B cell (primary cell): ENCODE measurements around the gene DOCK6. TPM values are rescaled to one million over a fixed set of nuclear protein-coding genes. Genes with fewer than 3 reads are reported as not detected.

Experiments used
- ATAC-seq: fragments of 200-7000 bp; cut with Tn5 transposase; one replicate; pipeline ENCODE4 v1.10.0; 2021; ENCODE audit warnings: low read depth, mild to moderate bottlenecking, moderate number of reproducible peaks, moderate library complexity
- CTCF ChIA-PET: fragments of 350-600 bp; sonication (Branson Sonifier 250); formaldehyde crosslinking; loops from one replicate; lab custom pipeline; 2021; ENCODE audit warnings: antibody characterized with exemption, inconsistent platforms; lab: Charles Lee
- POLR2A ChIA-PET: fragments of 350-600 bp; sonication (Branson Sonifier 250); formaldehyde crosslinking; loops from one replicate; lab custom pipeline; 2021; ENCODE audit warnings: antibody characterized with exemption; lab: Charles Lee
- DNase-seq: peaks from one replicate; pipeline ENCODE4 v3.0.0; 2013
- H2AFZ ChIP-seq: 2 replicates; pipeline ENCODE4 v1.6.1; 2012; ENCODE audit warnings: mild to moderate bottlenecking, low read depth, low read length; ENCODE audit not compliant: insufficient read depth, poor library complexity, severe bottlenecking
- H3K27ac ChIP-seq, 2 donors: 1 replicate in 1 of 2; 2 replicates in 1 of 2; pipeline ENCODE4 v1.5.1; 2012 to 2013; ENCODE audit warnings: low read length in 2 of 2, mild to moderate bottlenecking in 2 of 2, moderate library complexity in 1 of 2
- H3K27me3 ChIP-seq, 4 experiments: fragments of 200-600 bp in 1 of 4; sonication (generic) in 1 of 4; replicated peaks in 1 of 4; 1 replicate in 2 of 4; 2 replicates in 2 of 4; pipeline versions ENCODE4 v1.6.1 to v1.7.0; 2013 to 2016; ENCODE audit warnings: low read length in 3 of 4, mild to moderate bottlenecking in 2 of 4, mixed read lengths in 1 of 4, moderate library complexity in 1 of 4; ENCODE audit not compliant: insufficient read depth in 4 of 4, control insufficient read depth in 3 of 4; ENCODE audit errors: control extremely low read depth in 1 of 4
- H3K36me3 ChIP-seq, 2 experiments: replicated peaks in 1 of 2; 1 replicate in 1 of 2; 2 replicates in 1 of 2; pipeline versions ENCODE4 v1.6.1 to v1.7.1; 2013; ENCODE audit warnings: low read length in 1 of 2; ENCODE audit not compliant: insufficient read depth in 2 of 2, control insufficient read depth in 1 of 2; ENCODE audit errors: control extremely low read depth in 1 of 2, extremely low read depth in 1 of 2
- H3K4me1 ChIP-seq, 2 donors: fragments of 200-600 bp in 1 of 2; sonication (generic) in 1 of 2; 1 replicate in 1 of 2; 2 replicates in 1 of 2; pipeline versions ENCODE4 v1.5.1 to v1.6.1; 2013 to 2017; ENCODE audit warnings: low read length in 2 of 2; ENCODE audit not compliant: control insufficient read depth in 2 of 2, insufficient read depth in 2 of 2
- H3K4me2 ChIP-seq: replicated peaks from 2 replicates; pipeline ENCODE3; 2012; ENCODE audit warnings: mild to moderate bottlenecking, low read depth, low read length; ENCODE audit not compliant: poor library complexity, severe bottlenecking
- H3K4me3 ChIP-seq, 5 experiments: fragments of 200-600 bp in 1 of 5; sonication (generic) in 1 of 5; 1 replicate in 3 of 5; 2 replicates in 2 of 5; pipeline versions ENCODE4 v1.5.1 to v1.7.0; 2011 to 2016; ENCODE audit warnings: low read length in 4 of 5, mild to moderate bottlenecking in 4 of 5, low read depth in 2 of 5, control low read depth in 1 of 5, moderate library complexity in 1 of 5; ENCODE audit not compliant: insufficient read depth in 1 of 5; ENCODE audit errors: control extremely low read depth in 1 of 5, extremely low read depth in 1 of 5
- H3K79me2 ChIP-seq: fragments of 200-600 bp; sonication (generic); one replicate; pipeline ENCODE4 v1.6.0; 2016; ENCODE audit warnings: low read length; ENCODE audit not compliant: control insufficient read depth, insufficient read depth
- H3K9ac ChIP-seq: fragments of 200-600 bp; sonication (generic); 2 replicates; pipeline ENCODE4 v1.6.1; 2017; ENCODE audit warnings: mild to moderate bottlenecking, low read length, moderate library complexity
- H3K9me3 ChIP-seq, 3 donors: one replicate each; pipeline versions ENCODE4 v1.6.1 to v1.7.1; 2013; ENCODE audit warnings: low read length in 2 of 3; ENCODE audit not compliant: control insufficient read depth in 2 of 3, insufficient read depth in 1 of 3; ENCODE audit errors: control extremely low read depth in 1 of 3
- H4K20me1 ChIP-seq: 2 replicates; pipeline ENCODE4 v1.6.0; 2012; ENCODE audit warnings: mild to moderate bottlenecking, low read length; ENCODE audit not compliant: insufficient read depth, control insufficient read depth, poor library complexity, severe bottlenecking
- H3K27ac Mint-ChIP-seq: one replicate; pipeline ENCODE4 v1.8.0; 2021; ENCODE audit warnings: mixed read lengths
- H3K27me3 Mint-ChIP-seq: one replicate; pipeline ENCODE4 v1.8.0; 2021; ENCODE audit warnings: mixed read lengths
- H3K4me1 Mint-ChIP-seq: one replicate; pipeline ENCODE4 v1.8.0; 2021; ENCODE audit warnings: mixed read lengths
- H3K4me3 Mint-ChIP-seq: one replicate; pipeline ENCODE4 v1.8.0; 2021; ENCODE audit warnings: mixed read lengths
- H3K9me3 Mint-ChIP-seq: one replicate; pipeline ENCODE4 v1.8.0; 2022; ENCODE audit warnings: mixed read lengths; ENCODE audit not compliant: insufficient read depth
- EZH2 ChIP-seq: IDR thresholded peaks from 2 replicates; pipeline ENCODE4 v1.6.1; 2012; ENCODE audit warnings: borderline replicate concordance, low read depth, mild to moderate bottlenecking, moderate library complexity, low read length; ENCODE audit not compliant: insufficient read depth, poor library complexity, severe bottlenecking
- WGBS: methylation state at CpG from one replicate; pipeline ENCODE4 v1.1.5; 2013; ENCODE audit warnings: missing lambda C conversion rate; ENCODE audit not compliant: insufficient coverage; 5-methylcytosine and 5-hydroxymethylcytosine counted together
- intact Hi-C: fragments of 100-400 bp; cut with micrococcal nuclease; formaldehyde crosslinking; loops from one replicate; pipeline ENCODE4 v1.10.0; 2022
- polyA plus RNA-seq: library from polyadenylated mRNA; depleted of rRNA; stranded (reverse); fragments of >200 nt; gene quantifications from 2 replicates; pipeline ENCODE4 v1.2.3, GENCODE V29; 2012
- total RNA-seq, 2 donors: library from RNA; stranded (reverse); fragments of 120-200 nt in 1 of 2; gene quantifications; 1 replicate in 1 of 2; 2 replicates in 1 of 2; pipeline versions ENCODE4 v1.2.3 to v1.2.4, GENCODE V29; 2013 to 2022
- TF ChIP-seq, protein P1 (sequence below): fragments of 200-600 bp; IDR thresholded peaks from one replicate; pipeline ENCODE4 v1.8.0; 2022; ENCODE audit warnings: antibody characterized with exemption, mild to moderate bottlenecking

The DOCK6 gene
- total and polyA plus RNA-seq, 2 donors (not counting 1 experiment from before 2014, with no cell fraction given): 5.3 to 11.9 TPM

GRCh38 chr19:11269408-11269807, 7.1 kb upstream of the DOCK6 start:
- CTCF ChIA-PET: no interaction called here
- Histone ChIP-seq H3K4me3 (no peak overlapping the region), H3K4me1 (no peaks in the 10 kb centered on the region), H3K9ac (no peak overlapping the region), H4K20me1 (no peaks in the 10 kb centered on the region), H2AFZ (no peak overlapping the region), H3K27me3 (peaks cover 0 to 6% (median 2%) of the 10 kb centered on the region in 4 experiments), H3K36me3 (no peaks in the 10 kb centered on the region), H3K27ac (no peak overlapping the region), H3K9me3 (peaks cover 0 to 3% (median 0%) of the 10 kb centered on the region in 3 donors), H3K79me2 (no peaks in the 10 kb centered on the region), H3K4me2 (no peak overlapping the region)
- intact Hi-C loops: no loop called here
- 62% methylated on average over 3 of the region's 7 CpGs for WGBS
- POLR2A ChIA-PET: no interaction called here
- H3K27me3 Mint-ChIP-seq: peaks cover 14% of the 10 kb centered on the region
- H3K27ac Mint-ChIP-seq: no peak overlapping the region
- H3K9me3 Mint-ChIP-seq: no peaks in the 10 kb centered on the region
- no peaks in the 10 kb centered on the region for H3K4me1 Mint-ChIP-seq
- ATAC-seq (no peak), DNase-seq (no peak)
- TF ChIP-seq, protein P1, sequence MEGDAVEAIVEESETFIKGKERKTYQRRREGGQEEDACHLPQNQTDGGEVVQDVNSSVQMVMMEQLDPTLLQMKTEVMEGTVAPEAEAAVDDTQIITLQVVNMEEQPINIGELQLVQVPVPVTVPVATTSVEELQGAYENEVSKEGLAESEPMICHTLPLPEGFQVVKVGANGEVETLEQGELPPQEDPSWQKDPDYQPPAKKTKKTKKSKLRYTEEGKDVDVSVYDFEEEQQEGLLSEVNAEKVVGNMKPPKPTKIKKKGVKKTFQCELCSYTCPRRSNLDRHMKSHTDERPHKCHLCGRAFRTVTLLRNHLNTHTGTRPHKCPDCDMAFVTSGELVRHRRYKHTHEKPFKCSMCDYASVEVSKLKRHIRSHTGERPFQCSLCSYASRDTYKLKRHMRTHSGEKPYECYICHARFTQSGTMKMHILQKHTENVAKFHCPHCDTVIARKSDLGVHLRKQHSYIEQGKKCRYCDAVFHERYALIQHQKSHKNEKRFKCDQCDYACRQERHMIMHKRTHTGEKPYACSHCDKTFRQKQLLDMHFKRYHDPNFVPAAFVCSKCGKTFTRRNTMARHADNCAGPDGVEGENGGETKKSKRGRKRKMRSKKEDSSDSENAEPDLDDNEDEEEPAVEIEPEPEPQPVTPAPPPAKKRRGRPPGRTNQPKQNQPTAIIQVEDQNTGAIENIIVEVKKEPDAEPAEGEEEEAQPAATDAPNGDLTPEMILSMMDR: no peak
- no peak for TF ChIP-seq EZH2
- no peak overlapping the region for H3K4me3 Mint-ChIP-seq

- ATAC-seq (no peak), DNase-seq (no peak)
- H3K4me1 Mint-ChIP-seq: no peaks in the 10 kb centered on the region
- H3K27ac Mint-ChIP-seq: no peak overlapping the region
- Histone ChIP-seq H4K20me1 (no peaks in the 10 kb centered on the region), H3K27me3 (peaks cover 0 to 8% (median 2%) of the 10 kb centered on the region in 4 experiments), H3K36me3 (no peaks in the 10 kb centered on the region), H3K4me2 (no peak overlapping the region), H3K4me1 (no peaks in the 10 kb centered on the region), H2AFZ (no peak overlapping the region), H3K4me3 (no peak overlapping the region), H3K9ac (no peak overlapping the region), H3K79me2 (no peaks in the 10 kb centered on the region), H3K27ac (no peak overlapping the region), H3K9me3 (peaks cover 0 to 5% (median 0%) of the 10 kb centered on the region in 3 donors)
- WGBS: 28% methylated on average over 10 of the region's 10 CpGs
- TF ChIP-seq EZH2: no peak
- TF ChIP-seq, protein P1: no peak
- H3K4me3 Mint-ChIP-seq: no peak overlapping the region
- H3K27me3 Mint-ChIP-seq: peaks cover 14% of the 10 kb centered on the region
- intact Hi-C loops: no loop called here
- ChIA-PET POLR2A (no interaction called here), CTCF (interaction anchor here (0.6 kb wide), 1 partner anchor 9 kb away, joined by 3 read pairs; no protein-coding TSS in a partner anchor)
- H3K9me3 Mint-ChIP-seq: no peaks in the 10 kb centered on the region
Observed at GRCh38 chr19:11268783-11269267, 6.5 kb upstream of the DOCK6 start.
